ENCODE measurements around the gene LINC01488. TPM values are rescaled to one million over a fixed set of nuclear protein-coding genes. Genes with fewer than 3 reads are reported as not detected.

LINC01488 gene
- total and polyA plus RNA-seq, 2 donors from 2014 or later, result not detected

DNA sequence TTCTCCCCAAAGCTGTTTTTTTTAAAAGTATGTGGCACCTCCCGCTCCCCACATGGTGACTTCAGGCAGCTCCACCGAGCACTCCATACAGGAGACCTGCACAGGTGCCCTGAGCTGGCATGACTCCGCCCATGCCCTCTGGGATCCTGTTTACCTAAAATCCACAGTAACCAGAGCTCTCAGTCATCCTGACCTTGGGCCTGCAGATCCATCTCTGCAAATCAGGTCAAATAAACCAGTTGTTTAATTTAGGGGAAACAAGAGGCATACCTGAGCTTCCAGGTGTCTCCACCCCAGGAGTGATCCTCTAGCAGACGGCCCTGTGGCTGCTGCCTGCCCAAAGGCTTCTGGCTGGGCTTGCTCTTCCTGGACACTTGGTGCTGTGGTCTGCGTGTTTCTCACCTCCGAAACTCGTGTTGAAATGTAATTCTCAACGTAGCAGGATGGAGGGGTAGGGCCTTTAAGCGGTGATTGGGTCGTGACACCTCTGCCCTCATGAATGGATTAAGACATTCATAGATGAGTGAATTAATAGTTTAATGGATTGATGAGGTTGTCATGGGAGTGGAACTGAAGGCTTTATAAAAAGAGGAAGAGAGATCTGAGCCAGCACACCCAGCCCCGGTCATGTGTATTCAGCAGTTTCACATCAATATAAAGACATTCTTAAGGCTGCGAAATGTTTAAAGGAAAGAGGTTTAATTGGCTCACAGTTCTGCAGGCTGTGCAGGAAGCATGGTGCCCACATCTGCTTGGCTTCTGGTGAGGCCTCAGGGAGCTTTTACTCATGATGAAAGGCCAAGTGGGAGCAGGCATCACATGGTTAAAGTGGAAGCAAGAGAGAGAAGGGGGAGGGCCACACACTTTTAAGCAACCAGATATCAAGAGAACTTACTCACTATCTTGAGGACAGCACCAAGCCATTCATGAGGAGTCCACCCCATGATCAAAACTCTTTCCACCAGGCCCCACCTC is 34.1 kb downstream of the LINC01488 start:
- no peak overlapping the region for H3K9ac ChIP-seq (ENCODE audit: low read length in 3 of 3)
- no peak for TF ChIP-seq CTCF (IDR thresholded peaks at IDR 0.05; ENCODE audit: borderline replicate concordance, extremely low read depth, insufficient read depth)
- FAIRE-seq (no peak), DNase-seq (peak in 1 of 5 donors; percentile 19)
- no peaks in the 10 kb centered on the region for H3K9me3 ChIP-seq (ENCODE audit: control insufficient read depth in 2 of 3, insufficient read depth in 1 of 3, low read length in 3 of 3)
- H3K27ac ChIP-seq (ENCODE audit: low read depth in 2 of 2, low read length in 2 of 2), result no peak overlapping the region
- intact Hi-C loops (cut with DNase I), result no loop called here
- H3K27me3 ChIP-seq (ENCODE audit: control insufficient read depth, insufficient read depth, low read length), result no peaks in the 10 kb centered on the region
- no peak overlapping the region for H3K4me3 ChIP-seq (ENCODE audit: low read length in 3 of 3)
- H3K4me1 ChIP-seq (ENCODE audit: control insufficient read depth in 2 of 3, insufficient read depth in 2 of 3, low read depth in 1 of 3, low read length in 3 of 3), result no peaks in the 10 kb centered on the region
- no peaks in the 10 kb centered on the region for H3K36me3 ChIP-seq (ENCODE audit: control insufficient read depth in 2 of 3, insufficient read depth in 3 of 3, low read length in 3 of 3)

DNA sequence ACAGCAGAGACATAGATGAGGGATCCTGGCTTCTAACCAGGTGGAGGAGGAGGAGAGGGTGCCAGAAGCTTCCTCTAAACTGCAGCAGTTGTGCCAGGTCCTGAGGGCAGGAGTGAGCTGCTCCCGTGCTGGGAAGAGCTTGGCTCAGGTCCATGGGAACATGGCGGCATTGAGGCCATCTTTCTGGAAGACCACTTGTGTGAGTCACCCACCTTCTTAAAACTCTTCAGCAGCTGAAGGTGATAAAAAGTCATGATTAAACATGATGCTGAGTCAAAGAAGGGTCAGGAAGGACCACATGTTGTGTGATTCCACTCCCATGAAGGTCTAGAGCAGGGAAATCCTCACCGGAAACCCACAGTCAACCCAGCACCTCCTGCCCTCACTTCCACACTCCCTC is 35.1 kb downstream of the LINC01488 start:
- DNase-seq, result no peak
- Histone ChIP-seq H3K27ac (ENCODE audit: low read depth in 2 of 2, low read length in 2 of 2) (no peak overlapping the region), H3K36me3 (ENCODE audit: control insufficient read depth in 2 of 3, insufficient read depth in 3 of 3, low read length in 3 of 3) (no peaks in the 10 kb centered on the region), H3K4me1 (ENCODE audit: control insufficient read depth in 2 of 3, insufficient read depth in 2 of 3, low read depth in 1 of 3, low read length in 3 of 3) (no peaks in the 10 kb centered on the region), H3K9me3 (ENCODE audit: control insufficient read depth in 2 of 3, insufficient read depth in 1 of 3, low read length in 3 of 3) (no peaks in the 10 kb centered on the region), H3K27me3 (ENCODE audit: control insufficient read depth, insufficient read depth, low read length) (no peaks in the 10 kb centered on the region), H3K9ac (ENCODE audit: low read length in 3 of 3) (no peak overlapping the region), H3K4me3 (ENCODE audit: low read length in 3 of 3) (no peak overlapping the region)
- no peak for FAIRE-seq
- intact Hi-C loops (cut with DNase I), result no loop called here
- TF ChIP-seq CTCF (IDR thresholded peaks at IDR 0.05; ENCODE audit: borderline replicate concordance, extremely low read depth, insufficient read depth), result no peak

- Histone ChIP-seq H3K9me3 (ENCODE audit: control insufficient read depth in 2 of 3, insufficient read depth in 1 of 3, low read length in 3 of 3) (no peaks in the 10 kb centered on the region), H3K9ac (ENCODE audit: low read length in 3 of 3) (no peak overlapping the region), H3K36me3 (ENCODE audit: control insufficient read depth in 2 of 3, insufficient read depth in 3 of 3, low read length in 3 of 3) (no peaks in the 10 kb centered on the region), H3K27me3 (ENCODE audit: control insufficient read depth, insufficient read depth, low read length) (no peaks in the 10 kb centered on the region), H3K4me1 (ENCODE audit: control insufficient read depth in 2 of 3, insufficient read depth in 2 of 3, low read depth in 1 of 3, low read length in 3 of 3) (no peaks in the 10 kb centered on the region), H3K4me3 (ENCODE audit: low read length in 3 of 3) (no peak overlapping the region), H3K27ac (ENCODE audit: low read depth in 2 of 2, low read length in 2 of 2) (no peak overlapping the region)
- intact Hi-C loops (cut with DNase I), result no loop called here
- DNase-seq, result no peak
- FAIRE-seq, result no peak
- no peak for TF ChIP-seq CTCF (IDR thresholded peaks at IDR 0.05; ENCODE audit: borderline replicate concordance, extremely low read depth, insufficient read depth)
Measured at GRCh38 chr11:69518081-69518950, 36.9 kb downstream of the LINC01488 start.
